Tibial artery (tissue), 4 donors: Measurements from ENCODE around the gene INPP4A.

Experiments used
- DNase-seq, 2 donors: peaks; one replicate each; pipeline ENCODE4 v3.0.0-alpha.2; 2019
- H3K27ac ChIP-seq, 2 donors: fragments of 200-600 bp; sonication (generic) in 1 of 2; 1 replicate in 1 of 2; 2 replicates in 1 of 2; pipeline ENCODE4 v1.5.1; 2018 to 2019; ENCODE audit warnings: mild to moderate bottlenecking in 1 of 2
- H3K27me3 ChIP-seq, 2 donors: fragments of 200-600 bp; sonication (generic) in 1 of 2; one replicate each; pipeline versions ENCODE4 v1.5.1 to v1.6.0; 2016 to 2019
- H3K36me3 ChIP-seq, 3 donors: fragments of 200-600 bp; sonication (generic) in 2 of 3; one replicate each; pipeline ENCODE4 v1.5.1; 2016 to 2019; ENCODE audit warnings: mild to moderate bottlenecking in 2 of 3
- H3K4me1 ChIP-seq, 4 donors: fragments of 200-600 bp; sonication (generic) in 2 of 4; 1 replicate in 3 of 4; 2 replicates in 1 of 4; pipeline ENCODE4 v1.5.1; 2016 to 2019
- H3K4me3 ChIP-seq, 2 donors: fragments of 200-600 bp; sonication (generic) in 1 of 2; 1 replicate in 1 of 2; 2 replicates in 1 of 2; pipeline ENCODE4 v1.5.1; 2018 to 2019; ENCODE audit warnings: mild to moderate bottlenecking in 2 of 2
- H3K9me3 ChIP-seq, 3 donors: fragments of 200-600 bp; sonication (generic) in 1 of 3; one replicate each; pipeline ENCODE4 v1.5.1; 2016 to 2019
- intact Hi-C: fragments of 100-400 bp; cut with DNase I; formaldehyde crosslinking; loops from one replicate; pipeline ENCODE4 v1.15.0; 2023; ENCODE audit warnings: low total_unique reads
- TF ChIP-seq, protein P1 (sequence below), 2 experiments: fragments of 200-600 bp in 1 of 2; fragments of 450-650 bp in 1 of 2; IDR thresholded peaks; one replicate each; pipeline ENCODE4 v1.5.1; 2017 to 2019; ENCODE audit warnings: antibody characterized with exemption in 2 of 2, mild to moderate bottlenecking in 1 of 2, moderate library complexity in 1 of 2

The INPP4A gene

DNA sequence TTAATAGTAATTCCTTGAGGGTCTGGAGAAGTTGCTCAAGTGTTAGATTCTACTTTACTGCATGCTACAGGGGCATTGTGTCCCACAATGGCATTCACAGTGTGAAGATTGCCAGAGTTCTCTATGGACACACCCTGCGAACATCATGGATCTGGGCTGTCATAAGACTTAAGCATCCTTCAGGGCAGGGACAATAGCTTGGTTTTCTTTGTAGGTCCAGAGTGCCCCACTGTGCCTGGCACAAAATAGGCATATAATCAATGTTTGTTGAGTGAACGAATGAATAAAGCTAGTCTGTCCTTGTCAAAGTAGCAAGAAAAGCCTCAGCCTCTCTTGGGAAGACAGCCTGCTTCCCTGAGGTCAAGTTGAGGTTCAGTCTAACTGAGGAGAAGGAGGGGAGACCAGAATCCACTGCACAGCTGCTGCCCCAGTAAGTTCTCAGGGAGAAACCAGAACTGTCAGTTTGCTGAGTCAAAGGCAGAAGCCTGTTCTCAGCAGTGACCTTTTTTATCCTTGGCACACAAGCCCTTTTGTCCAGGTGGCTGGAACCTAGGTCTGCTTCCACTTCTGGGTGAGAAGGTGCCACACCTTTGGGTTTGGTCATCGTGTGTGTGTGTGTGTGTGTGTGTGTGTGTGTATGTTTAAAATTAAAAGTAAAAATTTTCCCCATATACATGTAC is 15.0 kb downstream of the INPP4A start:
- Histone ChIP-seq H3K27me3 (no peaks in the 10 kb centered on the region), H3K4me1 (peaks cover 0 to 28% (median 12%) of the 10 kb centered on the region in 4 donors), H3K27ac (no peak overlapping the region), H3K9me3 (no peaks in the 10 kb centered on the region), H3K36me3 (peaks cover 0 to 10% (median 0%) of the 10 kb centered on the region in 3 donors), H3K4me3 (no peak overlapping the region)
- DNase-seq: no peak
- TF ChIP-seq, protein P1, sequence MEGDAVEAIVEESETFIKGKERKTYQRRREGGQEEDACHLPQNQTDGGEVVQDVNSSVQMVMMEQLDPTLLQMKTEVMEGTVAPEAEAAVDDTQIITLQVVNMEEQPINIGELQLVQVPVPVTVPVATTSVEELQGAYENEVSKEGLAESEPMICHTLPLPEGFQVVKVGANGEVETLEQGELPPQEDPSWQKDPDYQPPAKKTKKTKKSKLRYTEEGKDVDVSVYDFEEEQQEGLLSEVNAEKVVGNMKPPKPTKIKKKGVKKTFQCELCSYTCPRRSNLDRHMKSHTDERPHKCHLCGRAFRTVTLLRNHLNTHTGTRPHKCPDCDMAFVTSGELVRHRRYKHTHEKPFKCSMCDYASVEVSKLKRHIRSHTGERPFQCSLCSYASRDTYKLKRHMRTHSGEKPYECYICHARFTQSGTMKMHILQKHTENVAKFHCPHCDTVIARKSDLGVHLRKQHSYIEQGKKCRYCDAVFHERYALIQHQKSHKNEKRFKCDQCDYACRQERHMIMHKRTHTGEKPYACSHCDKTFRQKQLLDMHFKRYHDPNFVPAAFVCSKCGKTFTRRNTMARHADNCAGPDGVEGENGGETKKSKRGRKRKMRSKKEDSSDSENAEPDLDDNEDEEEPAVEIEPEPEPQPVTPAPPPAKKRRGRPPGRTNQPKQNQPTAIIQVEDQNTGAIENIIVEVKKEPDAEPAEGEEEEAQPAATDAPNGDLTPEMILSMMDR (IDR thresholded peaks at IDR 0.05): no peak
- intact Hi-C loops: no loop called here

DNA sequence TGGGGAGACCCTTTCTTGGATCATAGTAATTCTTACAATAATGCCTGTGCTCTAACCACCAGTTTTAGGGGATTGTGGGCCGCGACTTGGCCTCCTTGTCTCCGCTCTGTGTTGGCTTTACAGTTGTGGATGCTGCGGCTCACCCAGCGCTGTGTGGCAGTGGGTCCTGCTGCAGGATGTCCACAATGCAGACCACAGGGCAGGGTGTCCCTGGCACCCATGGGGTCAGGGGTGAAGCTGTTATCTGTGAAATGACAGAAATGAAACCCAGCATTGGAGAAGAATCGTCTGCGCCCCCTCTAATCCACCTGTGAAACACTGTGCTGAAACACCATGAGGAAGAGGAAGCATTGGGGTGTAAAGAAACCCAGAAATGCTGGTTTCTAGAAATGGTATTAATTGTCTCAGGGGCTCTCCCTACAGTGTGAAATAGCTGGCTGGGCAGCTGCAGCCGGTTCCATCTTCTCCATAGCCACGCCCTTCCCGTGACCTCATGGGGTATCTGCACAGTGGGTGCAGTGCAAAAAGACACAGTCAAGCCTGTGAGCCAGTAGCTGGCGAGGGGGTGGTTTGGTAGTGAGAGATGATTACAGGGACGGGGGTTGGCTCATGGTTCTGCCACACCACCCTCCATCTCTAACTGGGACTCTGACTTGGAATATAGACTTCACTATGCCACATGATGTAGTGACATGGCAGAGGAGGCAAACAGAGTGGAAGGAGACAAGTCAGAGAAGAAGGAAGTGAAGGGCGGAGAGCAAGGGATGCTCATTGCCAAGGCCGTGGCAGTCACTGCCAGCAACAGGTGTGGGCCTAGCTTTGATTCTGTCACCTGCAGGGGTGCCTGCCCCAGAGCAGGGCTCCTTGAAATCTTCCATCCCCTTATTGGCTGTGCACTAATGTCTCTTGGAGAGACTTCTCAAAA is 16.2 kb downstream of the INPP4A start:
- Histone ChIP-seq H3K36me3 (peaks cover 0 to 7% (median 0%) of the 10 kb centered on the region in 3 donors), H3K9me3 (no peaks in the 10 kb centered on the region), H3K4me1 (peaks cover 0 to 27% (median 10%) of the 10 kb centered on the region in 4 donors), H3K27ac (no peak overlapping the region), H3K4me3 (no peak overlapping the region), H3K27me3 (no peaks in the 10 kb centered on the region)
- TF ChIP-seq, protein P1 (IDR thresholded peaks at IDR 0.05): no peak
- intact Hi-C loops: no loop called here
- DNase-seq: no peak

DNA sequence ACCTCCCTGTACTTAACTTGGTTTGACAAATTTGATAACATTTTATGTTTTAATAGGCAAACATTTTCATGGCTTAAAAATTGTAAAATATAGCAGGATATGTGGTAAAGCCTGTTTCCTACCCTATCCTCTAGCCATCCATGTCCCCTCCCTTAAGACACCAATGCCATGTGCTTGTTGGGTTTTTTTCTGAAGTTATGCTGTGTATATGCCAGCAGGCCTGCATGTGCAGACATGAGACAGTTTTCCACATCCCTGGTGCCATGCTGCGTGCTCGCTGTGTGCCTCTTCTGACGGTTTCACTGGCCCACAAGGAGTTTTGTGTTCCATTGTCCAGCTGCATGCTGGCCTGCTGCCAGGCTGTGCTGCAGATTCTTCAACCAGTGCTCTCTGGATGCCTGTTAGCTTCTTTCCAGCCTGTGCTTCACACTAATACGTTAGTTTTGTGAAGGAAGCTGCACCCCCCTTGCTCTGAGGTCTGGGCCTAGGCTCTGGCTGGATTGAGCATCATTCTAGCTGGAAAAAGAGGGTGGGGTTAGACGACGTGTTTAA is 16.9 kb downstream of the INPP4A start:
- Histone ChIP-seq H3K36me3 (no peaks in the 10 kb centered on the region), H3K4me1 (peaks cover 0 to 26% (median 12%) of the 10 kb centered on the region in 4 donors), H3K9me3 (no peaks in the 10 kb centered on the region), H3K27ac (no peak overlapping the region), H3K27me3 (no peaks in the 10 kb centered on the region), H3K4me3 (no peak overlapping the region)
- TF ChIP-seq, protein P1 (IDR thresholded peaks at IDR 0.05): no peak
- no peak for DNase-seq
- intact Hi-C loops: no loop called here

DNA sequence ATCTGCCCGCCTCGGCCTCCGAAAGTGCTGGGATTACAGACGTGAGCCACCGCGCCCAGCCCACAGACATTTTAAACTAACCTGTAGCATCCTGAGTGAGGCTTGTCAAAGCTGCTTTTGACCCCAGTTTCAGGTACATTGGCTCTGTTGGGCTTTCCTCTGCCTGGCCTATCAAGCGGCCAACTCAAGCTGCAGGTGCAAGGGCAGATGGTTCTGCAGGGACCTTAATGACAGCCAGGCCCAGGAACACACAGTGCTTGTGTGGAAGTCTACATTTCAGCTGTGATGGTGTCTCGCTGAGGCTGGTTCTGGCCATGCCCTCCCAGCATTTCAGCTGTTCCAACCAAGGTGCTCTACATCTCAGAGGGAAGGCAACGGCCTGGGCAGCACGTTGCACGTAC is 18.4 kb downstream of the INPP4A start:
- DNase-seq: no peak
- intact Hi-C loops: no loop called here
- H3K4me1 ChIP-seq: peaks cover 0 to 23% (median 11%) of the 10 kb centered on the region in 4 donors
- no peak overlapping the region for H3K4me3 ChIP-seq
- no peaks in the 10 kb centered on the region for H3K36me3 ChIP-seq
- no peaks in the 10 kb centered on the region for H3K27me3 ChIP-seq
- H3K9me3 ChIP-seq: no peaks in the 10 kb centered on the region
- H3K27ac ChIP-seq: no peak overlapping the region
- TF ChIP-seq, protein P1 (IDR thresholded peaks at IDR 0.05): no peak

DNA sequence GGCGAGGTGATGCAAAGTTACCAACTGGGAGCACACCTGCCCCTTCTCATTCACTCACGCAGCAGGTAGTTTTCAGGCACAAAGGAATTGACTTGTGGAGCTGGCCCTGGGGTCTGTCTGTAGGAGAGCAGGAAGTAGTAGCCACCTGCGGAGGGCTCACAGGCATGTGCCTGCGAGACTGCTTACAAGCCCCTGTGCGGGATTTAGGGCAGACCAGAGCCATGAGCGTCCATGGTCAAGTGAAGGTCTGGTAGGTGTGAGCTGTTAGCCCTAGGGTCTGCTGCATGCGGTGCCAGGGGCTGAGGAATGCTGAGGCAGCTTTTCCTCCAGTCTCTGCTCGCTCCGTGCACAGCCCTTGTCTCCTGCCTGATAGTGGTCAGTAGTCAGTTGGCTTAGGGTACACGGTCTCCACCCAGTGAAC is 18.9 kb downstream of the INPP4A start:
- Histone ChIP-seq H3K4me1 (peaks cover 0 to 23% (median 11%) of the 10 kb centered on the region in 4 donors), H3K27ac (no peak overlapping the region), H3K4me3 (no peak overlapping the region), H3K27me3 (no peaks in the 10 kb centered on the region), H3K9me3 (no peaks in the 10 kb centered on the region), H3K36me3 (no peaks in the 10 kb centered on the region)
- TF ChIP-seq, protein P1 (IDR thresholded peaks at IDR 0.05): no peak
- intact Hi-C loops: no loop called here
- DNase-seq: no peak
